Panc1 (cell line): ENCODE measurements around the gene PTPRK. TPM values are rescaled to one million over a fixed set of nuclear protein-coding genes. Genes with fewer than 3 reads are reported as not detected.

Source experiments
- ATAC-seq: fragments of 200-7000 bp; cut with Tn5 transposase; 2 replicates; pipeline ENCODE4 v1.9.1; 2020; ENCODE audit warnings: mild to moderate bottlenecking, moderate library complexity
- BruUV-seq: library from RNA; stranded (reverse); fragments of 400-500 nt; replicated peaks from 2 replicates; lab custom pipeline; 2021; lab: Mats Ljungman, UMichigan
- CTCF ChIA-PET: fragments of 300-600 bp; sonication (Branson Sonifier 250); formaldehyde crosslinking; loops from one replicate; lab custom pipeline; 2022; ENCODE audit warnings: antibody characterized with exemption; lab: Charles Lee
- POLR2A ChIA-PET: fragments of 300-600 bp; sonication (Branson Sonifier 250); formaldehyde crosslinking; loops from one replicate; lab custom pipeline; 2022; ENCODE audit warnings: antibody characterized with exemption; lab: Charles Lee
- DNase-seq: peaks from one replicate; pipeline ENCODE4 v3.0.0-alpha.2; 2010; ENCODE audit warnings: low read depth, low spot score
- H3K27ac ChIP-seq: 2 replicates; pipeline ENCODE4 v1.5.1; 2011; ENCODE audit warnings: mild to moderate bottlenecking, low read length, inconsistent platforms
- H3K27me3 ChIP-seq: fragments of 200-500 bp; sonication (Bioruptor generic); 2 replicates; pipeline ENCODE4 v1.6.0; 2014; ENCODE audit warnings: low read length, inconsistent platforms; ENCODE audit not compliant: control insufficient read depth, insufficient read depth
- H3K36me3 ChIP-seq: fragments of 200-500 bp; sonication (Bioruptor generic); 2 replicates; pipeline ENCODE4 v1.5.1; 2014; ENCODE audit warnings: inconsistent platforms, mild to moderate bottlenecking, low read length, moderate library complexity; ENCODE audit not compliant: control insufficient read depth, insufficient read depth
- H3K4me1 ChIP-seq: 2 replicates; pipeline ENCODE4 v1.5.1; 2011; ENCODE audit warnings: inconsistent platforms, mild to moderate bottlenecking, low read length, moderate library complexity; ENCODE audit not compliant: control insufficient read depth, insufficient read depth
- H3K4me3 ChIP-seq, 2 experiments: 2 replicates each; pipeline ENCODE4 v1.5.1; 2011 to 2012; ENCODE audit warnings: low read depth in 2 of 2, low read length in 2 of 2, mild to moderate bottlenecking in 2 of 2, inconsistent platforms in 1 of 2, moderate library complexity in 1 of 2
- H3K9me3 ChIP-seq: fragments of 200-500 bp; sonication (Bioruptor generic); 2 replicates; pipeline ENCODE4 v1.5.1; 2014; ENCODE audit warnings: low read depth, mild to moderate bottlenecking, inconsistent platforms, low read length, moderate library complexity; ENCODE audit not compliant: control insufficient read depth, insufficient read depth
- CTCF ChIP-seq: fragments of 450-650 bp; IDR thresholded peaks from 2 replicates; pipeline ENCODE4 v1.5.1; 2017; ENCODE audit warnings: mild to moderate bottlenecking
- POLR2AphosphoS5 ChIP-seq: IDR thresholded peaks from 2 replicates; pipeline ENCODE4 v1.6.1; 2012; ENCODE audit warnings: mild to moderate bottlenecking, low read depth, low read length, moderate library complexity
- REST ChIP-seq, 2 experiments: IDR thresholded peaks; 2 replicates each; pipeline ENCODE4 v1.6.1; 2011 to 2012; ENCODE audit warnings: low read depth in 2 of 2, control low read depth in 1 of 2, low read length in 1 of 2, mild to moderate bottlenecking in 1 of 2, moderate library complexity in 1 of 2; ENCODE audit not compliant: insufficient read depth in 1 of 2
- SIN3A ChIP-seq: IDR thresholded peaks from 2 replicates; pipeline ENCODE4 v1.6.1; 2012; ENCODE audit warnings: low read depth, mild to moderate bottlenecking, low read length, moderate library complexity, borderline replicate concordance; ENCODE audit not compliant: insufficient read depth
- TCF7L2 ChIP-seq: IDR thresholded peaks from 2 replicates; pipeline ENCODE4 v1.6.1; 2011; ENCODE audit warnings: mild to moderate bottlenecking, low read depth, low read length, inconsistent platforms
- in situ Hi-C: cut with HindIII; loops from 2 replicates; pipeline ENCODE4 v1.10.0; 2016; ENCODE audit warnings: low sequenced_read_pairs, low pct_unique_long_range_greater_than_20kb
- intact Hi-C: fragments of 100-400 bp; cut with micrococcal nuclease; formaldehyde crosslinking; loops from one replicate; pipeline ENCODE4 v1.10.0; 2022; ENCODE audit not compliant: unreplicated experiment
- total RNA-seq: library from RNA; stranded (reverse); gene quantifications from one replicate; pipeline ENCODE4 v1.2.1, GENCODE V29; 2021; ENCODE audit not compliant: unreplicated experiment

Gene PTPRK
- total RNA-seq, 1 experiment from 2014 or later, result 61.8 TPM

DNA sequence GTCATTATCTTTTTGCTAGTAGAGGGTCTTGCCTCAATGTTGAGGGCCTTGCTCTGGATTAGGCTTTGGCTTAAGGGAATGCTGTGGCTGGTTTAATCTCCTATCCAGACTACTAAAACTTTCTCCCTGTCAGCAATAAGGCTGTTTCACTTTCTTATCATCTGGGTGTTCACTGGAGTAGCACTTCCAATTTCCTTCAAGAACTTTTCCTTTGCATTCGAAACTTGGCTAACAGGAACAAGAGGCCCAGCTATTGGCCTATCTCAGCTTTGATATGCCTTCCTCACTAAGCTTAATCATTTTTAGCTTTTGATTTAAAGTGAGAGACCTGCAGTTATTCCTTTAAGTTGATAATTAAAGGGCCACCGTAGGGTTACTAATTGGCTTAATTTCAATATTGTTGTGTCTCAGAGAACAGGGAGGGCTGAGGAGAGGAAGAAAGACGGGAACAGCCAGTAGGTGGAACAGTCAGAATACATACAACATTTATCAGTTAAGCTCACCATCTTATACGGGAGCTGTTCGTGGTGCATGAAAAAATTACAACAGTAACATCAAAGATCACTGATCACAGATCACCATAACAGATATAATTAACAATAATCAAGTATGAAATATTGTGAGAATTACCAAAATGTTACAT is 186.7 kb downstream of the PTPRK start:
- no peaks in the 10 kb centered on the region for H3K27me3 ChIP-seq
- in situ Hi-C loops, result no loop called here
- BruUV-seq, result no TSS peak
- POLR2A ChIA-PET, result no interaction called here
- ATAC-seq (no peak), DNase-seq (no peak)
- no peak overlapping the region for H3K4me3 ChIP-seq
- H3K27ac ChIP-seq, result no peak overlapping the region
- H3K9me3 ChIP-seq, result no peaks in the 10 kb centered on the region
- CTCF ChIA-PET, result no interaction called here
- H3K36me3 ChIP-seq, result no peaks in the 10 kb centered on the region
- H3K4me1 ChIP-seq, result no peaks in the 10 kb centered on the region; the same call in 1 of the 2 replicates
- TF ChIP-seq TCF7L2, result no peak
- TF ChIP-seq SIN3A, result no peak
- TF ChIP-seq CTCF, result no peak
- TF ChIP-seq POLR2AphosphoS5, result no peak
- no peak for TF ChIP-seq REST (IDR thresholded peaks at IDR 0.05; ENCODE audit: insufficient read depth in 1 of 2, low read depth in 2 of 2, low read length in 1 of 2)
- intact Hi-C loops, result no loop called here

GRCh38 chr6:128327890-128328289 is 192.5 kb downstream of the PTPRK start:
- no peak overlapping the region for H3K4me3 ChIP-seq
- ChIA-PET CTCF (interaction anchor here (1.2 kb wide), 1 partner anchor 473 kb away, joined by 3 read pairs; no protein-coding TSS in a partner anchor), POLR2A (no interaction called here)
- TF ChIP-seq SIN3A (no peak), CTCF (peak; percentile 46)
- in situ Hi-C loops, result no loop called here
- no TSS peak for BruUV-seq
- DNase-seq (peak; percentile 24), ATAC-seq (peak; percentile 68; the same call in 1 of the 2 replicates)
- no peak overlapping the region for H3K27ac ChIP-seq
- no peaks in the 10 kb centered on the region for H3K36me3 ChIP-seq
- no peaks in the 10 kb centered on the region for H3K27me3 ChIP-seq
- intact Hi-C loops, result no loop called here
- no peaks in the 10 kb centered on the region for H3K4me1 ChIP-seq
- H3K9me3 ChIP-seq, result no peaks in the 10 kb centered on the region
